GOT3 (cell line): Measurements from ENCODE around the gene MPL.

Experiments used
- DNase-seq: peaks from one replicate; lab custom pipeline; 2025; ENCODE audit warnings: mixed read lengths; lab: John Stamatoyannopoulos, UW

Gene MPL

DNA sequence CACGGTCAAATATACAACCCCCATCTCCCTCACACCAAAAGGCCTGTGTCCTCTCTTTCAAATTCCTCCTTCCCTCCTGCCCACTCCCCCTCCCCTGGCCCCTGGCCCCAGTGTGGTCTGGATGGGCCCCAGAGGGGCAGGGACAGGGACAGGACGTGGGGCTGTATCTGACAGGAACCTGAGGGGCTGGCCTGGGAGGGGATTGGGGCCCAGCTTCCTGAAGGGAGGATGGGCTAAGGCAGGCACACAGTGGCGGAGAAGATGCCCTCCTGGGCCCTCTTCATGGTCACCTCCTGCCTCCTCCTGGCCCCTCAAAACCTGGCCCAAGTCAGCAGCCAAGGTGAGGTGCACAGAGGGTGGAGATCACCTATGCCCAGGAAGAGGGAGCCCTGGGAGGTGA is at the start of gene MPL:
Gene MPL (plus strand): TSS at position 231 of the 400 bp plus-strand sequence. CDS start 31 bp downstream, at position 262.
- no peak for DNase-seq

DNA sequence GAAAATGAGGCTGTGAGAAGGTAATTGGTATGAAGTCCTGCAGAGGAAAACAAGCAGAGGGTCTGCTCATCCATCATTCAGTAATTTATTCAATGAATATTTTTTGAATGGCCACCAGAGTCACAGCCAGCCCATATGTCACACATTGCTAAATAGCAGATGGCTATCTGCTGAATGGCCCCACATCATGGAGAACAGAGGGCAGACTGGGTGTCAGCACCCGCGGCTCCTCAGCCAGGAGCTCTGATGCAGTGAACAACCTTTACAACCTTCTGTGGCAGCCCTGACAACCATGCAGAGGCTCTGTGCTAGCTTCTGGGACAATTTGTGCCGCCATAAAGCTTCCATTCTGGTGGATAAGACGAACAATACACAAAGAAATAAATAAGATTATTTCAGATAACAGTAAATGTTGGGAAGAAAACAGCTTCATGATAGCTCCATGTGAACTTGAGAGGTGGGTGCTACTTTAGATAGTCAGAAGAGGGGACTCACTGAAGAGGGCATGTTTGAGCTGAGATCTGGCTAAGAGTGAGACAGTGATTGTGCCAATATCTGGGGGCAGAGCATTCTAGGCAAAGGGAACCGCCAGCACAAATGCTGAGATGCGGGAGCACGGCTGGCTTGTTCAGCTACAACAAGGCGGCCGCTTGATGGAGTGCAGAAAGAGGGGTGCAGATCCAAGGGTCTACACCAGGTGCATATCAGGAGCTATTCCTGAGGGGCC is 49.4 kb upstream of the MPL start:
- DNase-seq, result no peak

DNA sequence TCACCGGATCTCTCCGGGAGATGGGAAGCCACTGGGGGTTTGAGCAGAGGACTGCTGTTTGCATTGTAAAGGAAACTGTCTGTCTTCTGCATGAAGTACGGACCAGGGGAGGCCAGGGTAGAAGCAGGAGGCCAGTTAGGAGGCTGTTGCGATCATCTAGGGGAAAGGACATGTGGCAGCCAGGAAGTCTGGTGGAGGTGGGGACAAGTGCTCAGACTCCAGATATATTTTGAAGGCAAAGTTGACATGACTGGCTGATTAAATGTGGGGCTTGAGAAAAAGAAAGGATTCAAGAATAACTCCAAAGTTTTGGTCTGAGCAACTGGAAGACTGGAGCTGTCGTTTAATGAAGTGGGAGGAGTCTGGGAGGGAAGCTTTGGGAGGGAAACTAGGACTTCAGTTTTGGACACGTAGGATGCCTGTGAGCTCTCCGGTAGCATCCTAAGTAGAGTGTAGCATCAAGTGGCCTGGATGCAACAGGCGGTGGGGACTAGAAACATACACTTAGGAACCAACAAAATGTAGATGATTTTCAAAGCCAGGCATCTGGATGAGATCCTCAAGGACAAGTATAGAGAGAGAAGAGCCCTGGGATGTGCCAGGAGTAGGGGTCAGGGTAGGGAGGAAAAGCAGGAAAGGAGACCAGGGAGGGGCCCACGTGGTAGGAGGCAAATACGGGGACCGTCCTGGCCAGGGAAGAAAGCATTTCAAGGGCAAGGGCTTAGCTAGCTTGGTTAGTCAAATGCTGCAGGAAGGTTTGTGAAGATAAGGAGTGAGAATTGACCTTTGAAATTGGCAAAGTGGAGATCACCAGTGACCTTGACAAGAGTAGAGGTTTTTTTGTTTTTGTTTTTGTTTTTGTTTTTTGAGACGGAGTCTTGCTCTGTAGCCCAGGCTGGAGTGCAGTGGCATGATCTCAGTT is 48.6 kb upstream of the MPL start:
- no peak for DNase-seq

DNA sequence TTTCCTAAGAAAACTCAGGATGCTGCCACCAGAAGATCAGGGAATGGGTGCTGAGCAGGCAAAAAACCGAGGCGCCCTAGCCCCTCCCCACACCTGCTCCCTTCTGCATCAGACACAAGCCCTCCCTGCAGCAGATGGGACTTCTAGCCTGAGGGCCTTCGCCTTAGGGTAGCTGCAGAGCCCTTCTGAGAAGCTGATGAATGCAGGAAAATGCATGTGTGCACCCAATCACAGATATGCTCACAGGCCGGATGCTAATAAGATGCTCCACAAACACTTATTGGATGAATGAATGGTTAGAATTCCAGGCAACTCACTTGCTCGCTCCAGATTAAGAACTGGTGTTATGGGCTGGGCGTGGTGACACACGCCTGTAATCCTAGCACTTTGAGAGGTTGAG is 45.4 kb upstream of the MPL start:
- DNase-seq, result no peak

DNA sequence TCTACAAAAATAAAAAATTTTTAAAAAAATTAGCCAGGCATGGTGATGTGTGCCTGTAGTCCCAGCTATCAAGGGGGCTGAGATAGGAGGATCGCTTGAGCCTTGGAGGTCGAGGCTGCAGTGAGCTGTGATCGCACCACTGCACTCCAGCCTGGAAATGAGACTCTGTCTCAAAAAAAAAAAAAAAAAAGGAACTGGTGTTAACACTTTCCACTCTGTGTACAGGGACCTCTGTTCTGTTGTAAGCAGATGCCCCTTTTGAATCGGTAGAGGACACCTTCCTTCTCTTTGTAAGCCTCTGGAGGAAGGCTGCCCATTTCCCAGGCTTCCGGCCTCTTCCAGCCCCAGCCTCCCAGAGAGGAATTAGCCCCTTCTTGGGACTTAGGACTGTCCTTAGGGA is 44.9 kb upstream of the MPL start:
- no peak for DNase-seq

- DNase-seq, result no peak
Observed at GRCh38 chr1:43293176-43293575, 44.4 kb upstream of the MPL start.

GRCh38 chr1:43293896-43294760 is 43.5 kb upstream of the MPL start:
- DNase-seq, result no peak

- no peak for DNase-seq
Observed at GRCh38 chr1:43294761-43295160, 42.9 kb upstream of the MPL start.

DNA sequence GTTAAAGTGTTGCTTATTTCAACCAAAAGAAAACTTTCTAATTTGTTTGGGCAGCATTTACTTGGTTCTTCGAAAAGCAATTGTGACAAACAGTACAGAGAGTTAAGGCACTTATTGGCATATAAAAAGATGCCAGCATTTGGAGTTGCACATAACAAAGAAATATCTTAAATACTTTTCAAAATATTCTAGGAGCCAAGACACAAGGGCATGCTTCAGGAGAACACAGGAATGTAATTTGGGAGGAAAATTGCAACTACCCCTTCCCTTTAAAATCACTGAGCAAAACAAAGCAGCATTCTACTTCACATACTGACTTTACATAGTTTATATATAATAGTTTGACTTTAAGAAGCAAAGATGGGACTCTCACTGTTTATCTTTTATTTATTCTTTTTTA is 41.4 kb upstream of the MPL start:
- no peak for DNase-seq

- DNase-seq, result no peak
Observed at GRCh38 chr1:43298055-43298454, 39.6 kb upstream of the MPL start.

- DNase-seq, result no peak
Observed at GRCh38 chr1:43299101-43299500, 38.5 kb upstream of the MPL start.

DNA sequence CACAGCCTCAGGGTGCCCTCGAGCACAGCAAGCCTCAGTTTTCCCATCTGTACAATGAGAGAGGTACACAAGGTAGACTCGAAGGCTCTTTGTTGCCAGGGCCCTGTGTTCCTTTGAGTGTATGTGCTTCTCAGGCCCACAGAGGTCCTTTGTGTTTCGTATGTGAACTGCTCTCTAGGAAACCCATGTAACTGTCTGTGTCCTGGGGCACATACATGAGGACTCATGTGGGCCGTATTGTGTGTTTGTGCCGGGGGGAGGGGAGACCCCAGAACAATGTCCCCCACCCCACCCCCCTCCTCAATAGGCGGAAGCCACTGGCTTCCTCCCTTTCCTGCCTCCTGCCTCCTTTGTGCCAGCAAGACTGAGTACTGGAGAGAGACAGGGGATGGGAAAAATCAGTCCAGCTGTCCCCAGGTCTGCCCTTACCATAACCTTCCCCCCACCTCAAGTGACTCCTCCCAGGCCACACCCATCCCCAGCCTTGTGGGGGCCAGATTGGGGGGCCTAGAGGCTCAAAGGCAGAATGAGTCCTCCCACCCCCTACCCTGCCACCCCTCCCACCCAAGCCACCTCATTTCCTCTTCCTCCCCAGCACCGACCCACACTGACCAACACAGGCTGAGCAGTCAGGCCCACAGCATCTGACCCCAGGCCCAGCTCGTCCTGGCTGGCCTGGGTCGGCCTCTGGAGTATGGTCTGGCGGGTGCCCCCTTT is 37.1 kb upstream of the MPL start, which contains the start of gene TIE1:
Gene TIE1 (plus strand): TSS at position 605 of the 717 bp plus-strand sequence. CDS start 90 bp downstream, at position 695.
- no peak for DNase-seq

GRCh38 chr1:43302201-43302600 is 35.4 kb upstream of the MPL start:
- no peak for DNase-seq

- DNase-seq, result no peak
Observed at GRCh38 chr1:43302721-43303470, 34.7 kb upstream of the MPL start.

DNA sequence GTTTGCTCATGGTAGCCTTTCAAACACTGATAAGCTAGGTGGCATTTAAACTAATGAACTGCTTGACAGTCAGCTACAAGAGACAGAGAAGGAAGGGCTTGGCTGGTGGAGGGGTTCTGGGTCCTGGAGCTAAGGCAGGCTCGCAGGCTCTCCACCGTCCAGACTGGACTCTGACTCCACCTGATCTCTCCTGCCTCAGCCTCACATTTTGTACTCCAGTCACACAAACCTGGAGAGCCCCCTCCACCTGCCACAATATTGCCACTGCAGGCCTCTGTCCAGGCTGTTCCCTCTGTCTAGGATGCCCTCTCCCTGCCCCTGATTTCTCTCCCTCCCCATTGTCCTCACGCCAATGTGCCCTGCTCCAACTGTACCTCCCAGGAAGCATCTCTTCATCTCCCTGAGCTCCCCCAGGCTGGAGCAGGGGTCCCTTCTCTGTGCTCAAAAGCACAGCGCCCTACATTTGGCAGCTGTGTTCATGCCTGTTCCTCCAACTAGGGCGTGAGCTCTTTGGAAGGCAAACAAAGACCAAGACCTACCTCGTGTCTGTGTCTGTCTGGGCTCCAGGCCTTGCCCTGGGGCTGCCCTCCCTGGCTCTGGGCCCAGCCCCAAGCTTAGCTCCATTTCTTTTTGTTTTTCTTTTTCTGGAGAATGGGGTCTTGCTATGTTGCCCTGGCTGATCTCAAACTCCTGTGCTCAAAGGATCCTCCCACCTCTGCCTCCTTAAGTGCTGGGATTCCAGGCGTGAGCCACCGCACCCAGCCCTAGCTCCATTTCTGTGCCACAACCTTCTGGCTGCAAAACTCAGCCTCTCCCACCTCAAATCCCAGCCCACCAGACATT is 33.9 kb upstream of the MPL start:
- DNase-seq, result no peak

GRCh38 chr1:43304314-43304681 is 33.3 kb upstream of the MPL start:
- no peak for DNase-seq

DNA sequence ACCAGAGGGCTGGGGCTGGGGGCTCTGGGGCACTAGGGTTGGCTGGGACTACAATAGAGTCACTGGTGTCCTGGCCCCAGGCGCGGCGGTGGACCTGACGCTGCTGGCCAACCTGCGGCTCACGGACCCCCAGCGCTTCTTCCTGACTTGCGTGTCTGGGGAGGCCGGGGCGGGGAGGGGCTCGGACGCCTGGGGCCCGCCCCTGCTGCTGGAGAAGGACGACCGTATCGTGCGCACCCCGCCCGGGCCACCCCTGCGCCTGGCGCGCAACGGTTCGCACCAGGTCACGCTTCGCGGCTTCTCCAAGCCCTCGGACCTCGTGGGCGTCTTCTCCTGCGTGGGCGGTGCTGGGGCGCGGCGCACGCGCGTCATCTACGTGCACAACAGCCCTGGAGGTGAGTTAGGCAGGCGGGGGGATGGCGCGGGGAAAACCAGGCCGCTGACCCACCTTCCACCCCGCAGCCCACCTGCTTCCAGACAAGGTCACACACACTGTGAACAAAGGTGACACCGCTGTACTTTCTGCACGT is 32.8 kb upstream of the MPL start:
- DNase-seq, result no peak

DNA sequence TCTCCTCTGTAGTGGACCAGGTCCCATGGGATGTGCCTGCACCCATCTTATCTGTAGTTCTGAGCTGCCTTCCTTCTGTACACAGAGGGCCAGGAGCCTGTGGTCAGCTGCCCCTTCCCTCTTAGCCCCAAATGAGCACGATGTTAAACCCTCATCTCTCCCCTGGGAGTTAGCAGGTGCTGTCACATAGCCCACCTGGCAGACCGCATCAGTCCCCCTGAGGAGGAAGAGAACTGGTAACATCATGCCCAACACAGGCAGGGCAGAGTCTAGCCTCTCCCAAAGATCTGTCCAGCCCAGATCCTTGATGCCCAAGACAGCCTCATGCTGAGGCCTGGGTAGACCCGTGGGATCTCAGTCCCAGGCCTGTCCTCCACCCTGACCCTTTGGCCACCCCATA is 32.2 kb upstream of the MPL start:
- no peak for DNase-seq

DNA sequence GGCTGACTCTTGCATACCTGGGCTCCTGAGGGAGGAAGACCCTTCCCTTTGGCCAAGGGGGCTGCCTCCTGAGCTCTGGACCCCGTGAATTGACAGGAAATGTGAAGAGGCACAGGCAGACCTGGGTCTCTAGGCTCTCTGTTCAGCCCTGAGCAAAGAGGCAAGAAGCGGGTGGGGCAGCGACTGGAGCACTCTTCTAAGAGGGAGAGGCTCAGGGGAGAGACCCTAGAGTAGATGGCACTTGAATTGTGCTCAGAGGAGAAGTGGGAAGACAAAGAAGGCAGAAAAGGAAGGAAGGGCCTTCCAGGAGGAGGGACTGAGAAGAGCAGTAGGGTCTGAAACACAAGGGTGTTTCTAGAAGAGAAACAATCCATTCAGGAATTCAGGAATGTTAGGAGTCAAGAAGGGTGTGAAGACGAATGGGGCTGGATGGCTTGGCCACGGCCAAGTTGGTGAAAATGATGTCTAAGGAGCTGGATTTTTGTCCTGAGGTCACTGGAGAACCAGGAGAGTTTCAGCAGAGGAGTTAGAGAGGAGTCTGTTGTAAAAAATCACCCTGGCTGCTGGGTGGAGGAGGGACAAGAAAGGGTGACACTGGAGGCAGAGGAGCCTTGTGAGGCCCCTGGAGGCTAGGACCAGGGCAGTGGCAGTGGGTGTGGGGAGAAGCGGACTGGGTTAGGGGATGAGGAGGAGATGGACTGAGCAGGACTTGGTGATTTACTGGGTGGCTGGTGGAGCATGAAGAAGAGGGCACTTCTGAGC is 31.5 kb upstream of the MPL start:
- DNase-seq, result no peak
